Coronary artery (tissue), 2 donors: ENCODE results near the gene AP5B1.
"Not testable (repeated sequence)": the region's sequence is repeated elsewhere in the genome, so short reads cannot be mapped to it uniquely, and the experiment has no call there.

Experiments
- DNase-seq: peaks from one replicate; pipeline ENCODE4 v3.0.0-alpha.2; 2017; ENCODE audit warnings: low spot score
- H3K27ac ChIP-seq, 2 donors: fragments of 200-600 bp; sonication (generic); one replicate each; pipeline ENCODE4 v1.5.1; 2016 to 2019
- H3K4me3 ChIP-seq: fragments of 200-600 bp; sonication (generic); 2 replicates; pipeline ENCODE4 v1.5.1; 2016; ENCODE audit warnings: mild to moderate bottlenecking, moderate library complexity
- CTCF ChIP-seq: fragments of 200-600 bp; sonication (generic); IDR thresholded peaks from one replicate; pipeline ENCODE4 v1.5.1; 2019; ENCODE audit warnings: antibody characterized with exemption

The AP5B1 gene

DNA sequence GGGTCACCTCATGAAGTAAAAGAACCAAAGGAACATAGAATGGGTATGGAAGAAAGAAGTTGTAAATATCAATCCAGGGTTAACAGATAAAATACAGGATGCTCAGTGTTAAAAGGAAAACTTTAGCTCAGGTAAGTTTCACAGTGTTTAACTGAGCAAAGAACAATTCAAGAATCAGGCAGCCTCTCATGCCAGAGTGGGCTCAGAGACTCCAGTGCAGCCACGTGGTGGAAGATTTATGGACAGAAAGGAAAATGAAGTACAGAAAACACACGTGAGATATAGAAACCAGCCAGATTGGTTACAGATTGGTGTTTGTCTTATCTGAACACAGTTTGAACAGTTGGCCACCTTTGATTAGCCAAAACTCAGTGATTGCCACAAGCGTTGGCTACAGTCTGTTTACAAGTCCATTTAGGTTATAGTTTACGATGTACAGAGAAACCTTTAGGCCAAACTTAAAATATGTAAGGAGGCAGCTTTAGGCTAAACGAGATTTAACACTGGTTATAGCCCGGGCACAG, 9.1 kb downstream of the AP5B1 start:
- no peak for TF ChIP-seq CTCF
- DNase-seq: no peak
- H3K27ac ChIP-seq: no peak overlapping the region
- no peak overlapping the region for H3K4me3 ChIP-seq

DNA sequence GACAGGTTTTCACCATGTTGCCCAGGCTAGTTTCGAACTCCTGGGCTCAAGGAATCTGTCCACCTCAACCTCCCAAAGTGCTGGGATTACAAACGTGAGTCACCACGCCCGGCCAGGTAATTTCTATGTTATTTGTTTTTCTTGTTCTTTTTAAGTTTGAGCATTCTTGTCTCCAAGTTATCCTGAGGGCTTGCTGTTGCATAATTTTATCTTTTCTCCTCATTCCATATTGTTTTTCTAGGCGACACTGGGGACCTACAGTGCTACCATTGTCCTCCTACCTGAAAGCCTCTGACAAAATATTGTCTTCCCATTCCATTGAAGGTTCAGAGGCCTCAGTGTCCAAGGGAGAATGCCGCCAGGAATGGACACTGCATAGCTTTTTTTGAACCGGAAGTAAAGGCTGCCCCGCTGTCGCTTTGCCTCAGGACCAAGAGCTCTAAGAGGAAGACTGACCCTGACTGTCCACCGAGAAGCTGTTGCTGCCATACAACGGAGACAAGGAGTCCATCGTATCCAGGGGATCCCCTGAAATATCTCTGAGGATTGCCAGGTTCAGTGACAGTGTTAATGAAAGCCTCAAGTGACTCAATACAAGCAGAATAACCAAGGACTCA, 9.7 kb downstream of the AP5B1 start:
- H3K4me3 ChIP-seq: no peak overlapping the region
- TF ChIP-seq CTCF: no peak
- H3K27ac ChIP-seq: no peak overlapping the region
- no peak for DNase-seq

- H3K27ac ChIP-seq, H3K4me3 ChIP-seq, DNase-seq: not testable (repeated sequence)
Measured at GRCh38 chr11:65767806-65768205, 13.0 kb downstream of the AP5B1 start.

DNA sequence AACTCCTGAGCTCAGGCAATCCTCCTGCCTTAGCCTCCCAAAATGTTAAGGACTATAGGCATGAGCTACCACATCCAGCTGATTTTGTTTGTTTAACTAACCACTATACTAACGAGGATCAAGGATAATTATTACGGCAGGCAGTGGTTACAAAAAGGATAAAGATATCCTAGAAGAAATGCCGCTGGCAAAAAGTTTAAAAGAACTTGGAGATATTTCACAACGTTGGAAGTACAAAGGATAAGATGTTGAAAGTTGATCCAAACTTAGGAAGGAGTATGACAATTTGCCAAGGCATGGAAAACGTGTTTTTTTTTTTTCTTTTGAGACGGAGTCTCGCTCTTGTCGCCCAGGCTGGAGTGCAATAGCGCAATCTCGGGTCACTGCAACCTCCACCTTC, 13.4 kb downstream of the AP5B1 start:
- no peak for TF ChIP-seq CTCF
- no peak for DNase-seq
- Histone ChIP-seq H3K4me3 (no peak overlapping the region), H3K27ac (no peak overlapping the region)

DNA sequence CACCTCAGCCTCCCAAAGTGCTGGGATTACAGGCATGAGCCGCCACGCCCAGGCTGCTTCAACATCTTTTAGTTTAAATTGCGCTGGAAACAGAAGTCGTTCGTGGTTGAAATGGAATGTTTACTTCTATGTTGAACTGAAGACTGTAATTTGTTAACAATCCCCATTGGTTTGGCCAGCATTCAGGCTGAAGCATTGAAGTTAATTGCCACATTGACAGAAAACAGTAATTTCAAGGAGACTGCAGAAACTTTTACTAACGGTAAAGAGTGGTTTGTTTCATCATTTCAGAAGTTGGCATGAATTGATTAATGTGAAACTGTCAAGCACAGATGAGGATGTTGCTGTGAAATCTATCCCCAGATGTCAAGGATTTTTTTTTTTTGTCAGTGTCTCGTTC, 14.2 kb downstream of the AP5B1 start:
- Histone ChIP-seq H3K4me3 (no peak overlapping the region), H3K27ac (no peak overlapping the region)
- no peak for DNase-seq
- no peak for TF ChIP-seq CTCF

DNA sequence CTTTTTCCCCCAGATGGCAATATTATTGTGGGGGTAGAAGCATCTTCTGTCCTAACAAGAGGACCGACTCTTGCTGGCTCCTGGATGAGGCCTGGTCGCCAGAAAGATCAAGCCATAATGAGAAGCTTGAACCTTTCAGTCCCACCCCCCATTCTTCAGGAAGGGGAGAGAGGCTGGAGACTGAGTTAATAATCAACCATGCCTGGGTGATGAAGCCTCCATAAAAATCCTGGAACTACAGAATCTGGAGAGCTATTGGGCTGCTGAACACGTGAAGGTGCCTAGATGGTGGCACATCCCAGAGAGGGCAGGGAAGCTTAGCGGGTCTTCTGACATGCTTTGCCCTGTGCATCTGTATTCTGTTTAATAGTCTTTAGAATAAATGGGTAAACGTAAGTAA, 16.3 kb downstream of the AP5B1 start:
- no peak for DNase-seq
- TF ChIP-seq CTCF: no peak

GRCh38 chr11:65762816-65763215, 18.0 kb downstream of the AP5B1 start:
- not testable (repeated sequence) for H3K4me3 ChIP-seq, H3K27ac ChIP-seq, DNase-seq

More for the DNA sequence above, 16.3 kb downstream of the AP5B1 start:
- H3K4me3 ChIP-seq: no peak overlapping the region
- H3K27ac ChIP-seq: no peak overlapping the region

DNA sequence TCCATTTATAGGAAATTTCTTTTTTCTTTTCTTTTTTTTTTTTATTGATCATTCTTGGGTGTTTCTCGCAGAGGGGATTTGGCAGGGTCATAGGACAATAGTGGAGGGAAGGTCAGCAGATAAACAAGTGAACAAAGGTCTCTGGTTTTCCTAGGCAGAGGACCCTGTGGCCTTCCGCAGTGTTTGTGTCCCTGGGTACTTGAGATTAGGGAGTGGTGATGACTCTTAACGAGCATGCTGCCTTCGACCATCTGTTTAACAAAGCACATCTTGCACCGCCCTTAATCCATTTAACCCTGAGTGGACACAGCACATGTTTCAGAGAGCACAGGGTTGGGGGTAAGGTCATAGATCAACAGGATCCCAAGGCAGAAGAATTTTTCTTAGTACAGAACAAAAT, 18.6 kb downstream of the AP5B1 start:
- H3K27ac ChIP-seq, DNase-seq, H3K4me3 ChIP-seq: not testable (repeated sequence)

DNA sequence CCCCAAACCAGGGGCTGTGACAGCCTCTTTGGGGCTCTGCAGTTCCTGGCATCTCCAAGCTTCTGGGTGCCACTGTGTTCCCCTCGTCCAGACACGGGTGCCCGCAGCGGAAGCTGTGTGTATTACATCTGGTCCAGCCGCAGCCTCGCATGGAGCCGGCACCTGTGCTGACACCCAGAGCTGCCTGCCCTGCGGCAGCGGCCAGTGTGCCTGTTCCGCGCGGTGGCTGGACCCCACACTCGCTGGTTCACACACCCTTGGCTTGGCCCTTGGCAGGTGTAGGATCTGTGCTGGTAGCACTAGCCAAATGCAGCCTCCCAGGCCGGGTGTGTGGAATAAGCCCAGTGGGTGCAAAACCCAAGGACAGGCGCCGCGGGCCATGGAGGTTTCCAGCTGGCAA, 35.7 kb downstream of the AP5B1 start:
- Histone ChIP-seq H3K27ac (no peak overlapping the region), H3K4me3 (no peak overlapping the region)
- no peak for DNase-seq
- TF ChIP-seq CTCF: no peak
